Glutamatergic neuron (in vitro differentiated cells): ENCODE measurements around the gene TRMT44. TPM values are rescaled to one million over a fixed set of nuclear protein-coding genes. Genes with fewer than 3 reads are reported as not detected.
A peak's percentile ranks its signal among the peaks of the same experiment; 100 is the strongest.

Experiments used
- DNase-seq: peaks from one replicate; pipeline ENCODE4 v3.0.0; 2022
- H3K27ac Mint-ChIP-seq: one replicate; pipeline ENCODE4 v1.8.0; 2020; ENCODE audit warnings: mild to moderate bottlenecking, mixed read lengths, inconsistent platforms; ENCODE audit not compliant: unreplicated experiment
- H3K27me3 Mint-ChIP-seq: one replicate; pipeline ENCODE4 v1.8.0; 2020; ENCODE audit warnings: mild to moderate bottlenecking, moderate library complexity, mixed read lengths, inconsistent platforms; ENCODE audit not compliant: unreplicated experiment
- H3K36me3 Mint-ChIP-seq: one replicate; pipeline ENCODE4 v1.8.0; 2020; ENCODE audit warnings: mild to moderate bottlenecking, mixed read lengths, inconsistent platforms; ENCODE audit not compliant: unreplicated experiment
- H3K4me1 Mint-ChIP-seq: one replicate; pipeline ENCODE4 v1.8.0; 2020; ENCODE audit warnings: mild to moderate bottlenecking, low read depth, mixed read lengths, inconsistent platforms; ENCODE audit not compliant: unreplicated experiment
- H3K4me3 Mint-ChIP-seq: one replicate; pipeline ENCODE4 v1.8.0; 2020; ENCODE audit warnings: mild to moderate bottlenecking, mixed read lengths, inconsistent platforms; ENCODE audit not compliant: unreplicated experiment
- H3K9me3 Mint-ChIP-seq: one replicate; pipeline ENCODE4 v1.8.0; 2020; ENCODE audit warnings: mild to moderate bottlenecking, moderate library complexity, mixed read lengths, inconsistent platforms; ENCODE audit not compliant: unreplicated experiment
- total RNA-seq: library from RNA; stranded (reverse); fragmentation: NEBNext Ultra II Directional; extraction: Animal tissue kit (Norgen Biotek cat#: 25700); gene quantifications from one replicate; pipeline ENCODE4 v1.2.1, GENCODE V29; 2021; ENCODE audit not compliant: unreplicated experiment
- TF ChIP-seq, protein P1 (sequence below): fragments of 200-600 bp; sonication (generic); IDR thresholded peaks from one replicate; pipeline ENCODE4 v1.5.0; 2021; ENCODE audit not compliant: partially characterized antibody, unreplicated experiment

The TRMT44 gene
- total RNA-seq, 1 donor from 2014 or later: 23.3 TPM

GRCh38 chr4:8410641-8411271, 29.8 kb upstream of the TRMT44 start:
- peak; percentile 89 for DNase-seq
- H3K4me1 Mint-ChIP-seq: peaks cover 26% of the 10 kb centered on the region
- peaks cover 9% of the 10 kb centered on the region for H3K9me3 Mint-ChIP-seq
- H3K4me3 Mint-ChIP-seq: peak overlapping the region; percentile 63
- H3K27ac Mint-ChIP-seq: peak overlapping the region; percentile 93
- H3K36me3 Mint-ChIP-seq: peaks cover 24% of the 10 kb centered on the region
- peaks cover 8% of the 10 kb centered on the region for H3K27me3 Mint-ChIP-seq
- TF ChIP-seq, protein P1, sequence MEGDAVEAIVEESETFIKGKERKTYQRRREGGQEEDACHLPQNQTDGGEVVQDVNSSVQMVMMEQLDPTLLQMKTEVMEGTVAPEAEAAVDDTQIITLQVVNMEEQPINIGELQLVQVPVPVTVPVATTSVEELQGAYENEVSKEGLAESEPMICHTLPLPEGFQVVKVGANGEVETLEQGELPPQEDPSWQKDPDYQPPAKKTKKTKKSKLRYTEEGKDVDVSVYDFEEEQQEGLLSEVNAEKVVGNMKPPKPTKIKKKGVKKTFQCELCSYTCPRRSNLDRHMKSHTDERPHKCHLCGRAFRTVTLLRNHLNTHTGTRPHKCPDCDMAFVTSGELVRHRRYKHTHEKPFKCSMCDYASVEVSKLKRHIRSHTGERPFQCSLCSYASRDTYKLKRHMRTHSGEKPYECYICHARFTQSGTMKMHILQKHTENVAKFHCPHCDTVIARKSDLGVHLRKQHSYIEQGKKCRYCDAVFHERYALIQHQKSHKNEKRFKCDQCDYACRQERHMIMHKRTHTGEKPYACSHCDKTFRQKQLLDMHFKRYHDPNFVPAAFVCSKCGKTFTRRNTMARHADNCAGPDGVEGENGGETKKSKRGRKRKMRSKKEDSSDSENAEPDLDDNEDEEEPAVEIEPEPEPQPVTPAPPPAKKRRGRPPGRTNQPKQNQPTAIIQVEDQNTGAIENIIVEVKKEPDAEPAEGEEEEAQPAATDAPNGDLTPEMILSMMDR: peak; percentile 63

DNA sequence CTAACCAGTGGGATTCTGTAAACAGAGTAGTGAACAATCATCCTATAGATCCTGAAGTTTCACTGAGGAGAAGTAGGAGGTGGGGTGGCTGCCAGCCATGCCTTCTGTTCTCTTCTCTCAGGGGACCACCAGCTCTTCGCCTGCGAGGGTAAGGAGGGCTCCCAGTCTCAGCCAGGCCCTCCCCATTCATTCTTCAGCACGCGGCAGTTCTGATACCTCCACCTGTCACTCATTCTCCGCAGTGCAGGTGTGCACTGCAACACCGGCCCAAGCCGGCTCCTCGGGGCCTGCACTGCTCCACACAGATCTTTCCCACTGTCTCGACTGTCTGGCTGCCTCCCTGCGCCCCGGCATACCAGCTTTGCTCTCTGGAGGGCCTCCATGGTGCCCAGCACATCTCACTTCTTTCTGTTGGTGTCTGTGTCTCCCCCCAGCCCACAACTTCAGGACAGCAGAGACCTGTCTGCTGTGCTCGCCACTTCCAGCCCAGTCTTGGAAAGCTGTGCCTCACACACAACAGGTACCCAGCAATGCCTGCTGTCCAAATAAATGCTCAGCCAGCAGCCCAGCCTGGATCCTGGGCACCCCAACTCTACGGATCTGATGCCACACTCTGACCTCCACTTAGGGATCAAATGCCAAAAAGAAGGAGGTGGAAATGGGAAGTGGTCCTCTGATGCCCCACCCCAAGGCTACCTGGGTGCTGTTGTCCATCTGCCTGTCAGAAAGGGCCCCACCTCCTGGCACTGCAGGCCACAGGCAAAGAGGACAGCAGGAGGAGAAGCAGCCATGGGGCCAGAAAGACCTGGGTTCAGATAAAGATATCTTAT, 29.0 kb upstream of the TRMT44 start:
- Mint-ChIP-seq H3K4me1 (peaks cover 28% of the 10 kb centered on the region), H3K27ac (peak overlapping the region; percentile 93), H3K36me3 (peaks cover 16% of the 10 kb centered on the region), H3K27me3 (peaks cover 11% of the 10 kb centered on the region), H3K4me3 (peak overlapping the region; percentile 3), H3K9me3 (peaks cover 7% of the 10 kb centered on the region)
- TF ChIP-seq, protein P1: no peak
- no peak for DNase-seq

- no peak for DNase-seq
- TF ChIP-seq, protein P1: no peak
- Mint-ChIP-seq H3K27me3 (peaks cover 11% of the 10 kb centered on the region), H3K4me3 (no peak overlapping the region), H3K36me3 (peaks cover 16% of the 10 kb centered on the region), H3K4me1 (peaks cover 30% of the 10 kb centered on the region), H3K9me3 (peaks cover 7% of the 10 kb centered on the region), H3K27ac (no peak overlapping the region)
Measured at GRCh38 chr4:8412288-8412687, 28.3 kb upstream of the TRMT44 start.

- DNase-seq: no peak
- Mint-ChIP-seq H3K9me3 (peaks cover 7% of the 10 kb centered on the region), H3K27me3 (peaks cover 11% of the 10 kb centered on the region), H3K36me3 (peaks cover 16% of the 10 kb centered on the region), H3K4me1 (peaks cover 25% of the 10 kb centered on the region), H3K4me3 (no peak overlapping the region), H3K27ac (no peak overlapping the region)
- TF ChIP-seq, protein P1: no peak
Measured at GRCh38 chr4:8414377-8414776, 26.2 kb upstream of the TRMT44 start.
